Sigmoid colon (tissue), 4 donors: ENCODE data around the gene TCF7L2.

Source experiments
- CTCF ChIP-seq, 4 experiments: fragments of 450-650 bp in 3 of 4; fragments of 200-600 bp in 1 of 4; IDR thresholded peaks; one replicate each; pipeline ENCODE4 v1.5.1; 2016 to 2019; ENCODE audit warnings: antibody characterized with exemption in 4 of 4, mild to moderate bottlenecking in 3 of 4, moderate library complexity in 2 of 4
- POLR2A ChIP-seq, 2 donors: fragments of 450-650 bp; IDR thresholded peaks; one replicate each; pipeline ENCODE4 v1.6.1; 2016; ENCODE audit warnings: antibody characterized with exemption in 2 of 2, mild to moderate bottlenecking in 2 of 2, moderate library complexity in 2 of 2
- POLR2AphosphoS5 ChIP-seq, 4 donors: sonication (generic); formaldehyde crosslinking; IDR thresholded peaks; one replicate each; pipeline ENCODE4 v1.6.1; 2017; ENCODE audit warnings: antibody characterized with exemption in 4 of 4

DNA sequence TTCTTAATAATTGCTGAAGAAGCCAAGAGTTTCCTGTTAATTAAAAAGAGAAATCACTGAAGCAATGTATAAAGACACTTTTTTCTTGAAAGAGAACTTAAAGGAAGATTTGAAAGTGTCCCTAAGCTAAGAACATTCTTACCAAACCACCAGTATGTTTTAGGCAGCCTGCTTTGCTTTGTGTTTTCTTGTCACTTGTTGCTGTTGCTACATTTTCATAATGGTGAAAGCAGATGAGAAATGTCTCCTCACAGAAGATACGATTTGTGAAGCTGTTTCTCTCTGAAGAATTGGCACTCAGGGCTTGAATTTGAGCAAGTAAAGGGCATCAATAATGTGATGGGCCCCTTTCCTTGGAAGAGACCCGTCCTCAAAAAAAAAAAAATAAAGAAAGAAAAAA is 30.9 kb downstream of the TCF7L2 start:
- TF ChIP-seq POLR2A (IDR thresholded peaks at IDR 0.05) (no peak), CTCF (IDR thresholded peaks at IDR 0.05) (no peak), POLR2AphosphoS5 (IDR thresholded peaks at IDR 0.05) (no peak)
